Hepatocyte (in vitro differentiated cells): ENCODE results near the gene PCDHGA8. TPM values are rescaled to one million over a fixed set of nuclear protein-coding genes. Genes with fewer than 3 reads are reported as not detected.
"Not testable (repeated sequence)": the region's sequence is repeated elsewhere in the genome, so short reads cannot be mapped to it uniquely, and the experiment has no call there.

Experiments used
- DNase-seq: peaks from one replicate; pipeline ENCODE4 v3.0.0-alpha.2; 2016; ENCODE audit warnings: low spot score
- H2AFZ ChIP-seq: fragments of 200-600 bp; sonication (generic); 2 replicates; pipeline ENCODE4 v1.6.0; 2016; ENCODE audit warnings: antibody characterized with exemption, mild to moderate bottlenecking
- H3K27ac ChIP-seq: fragments of 200-600 bp; sonication (generic); 2 replicates; pipeline ENCODE4 v1.5.1; 2016; ENCODE audit warnings: mild to moderate bottlenecking
- H3K27me3 ChIP-seq: fragments of 200-600 bp; sonication (generic); 2 replicates; pipeline ENCODE4 v1.6.1; 2016
- H3K36me3 ChIP-seq: fragments of 200-600 bp; sonication (generic); replicated peaks from 2 replicates; pipeline ENCODE4 v1.5.1; 2016; ENCODE audit warnings: low read depth; ENCODE audit not compliant: insufficient read depth
- H3K4me1 ChIP-seq: fragments of 200-600 bp; sonication (generic); 2 replicates; pipeline ENCODE4 v1.5.1; 2016; ENCODE audit warnings: mild to moderate bottlenecking, moderate library complexity; ENCODE audit not compliant: insufficient read depth
- H3K4me2 ChIP-seq: fragments of 200-600 bp; sonication (generic); 2 replicates; pipeline ENCODE4 v1.6.0; 2016
- H3K4me3 ChIP-seq: fragments of 200-600 bp; sonication (generic); 2 replicates; pipeline ENCODE4 v1.5.1; 2016; ENCODE audit warnings: mild to moderate bottlenecking
- H3K79me2 ChIP-seq: fragments of 200-600 bp; sonication (generic); 2 replicates; pipeline ENCODE4 v1.6.0; 2017; ENCODE audit warnings: mild to moderate bottlenecking
- H3K9me2 ChIP-seq: fragments of 200-600 bp; sonication (generic); replicated peaks from 2 replicates; pipeline ENCODE4 v1.6.0; 2017; ENCODE audit warnings: mild to moderate bottlenecking; ENCODE audit not compliant: insufficient read depth
- H3K9me3 ChIP-seq: fragments of 200-600 bp; sonication (generic); 2 replicates; pipeline ENCODE4 v1.5.1; 2016; ENCODE audit warnings: low read depth, mild to moderate bottlenecking
- H4K20me1 ChIP-seq: fragments of 200-600 bp; sonication (generic); 2 replicates; pipeline ENCODE4 v1.6.0; 2016; ENCODE audit warnings: mild to moderate bottlenecking; ENCODE audit not compliant: insufficient read depth, poor library complexity, severe bottlenecking
- EZH2 ChIP-seq: fragments of 200-600 bp; sonication (generic); IDR thresholded peaks from 2 replicates; pipeline ENCODE4 v1.6.1; 2016; ENCODE audit warnings: antibody characterized with exemption, mild to moderate bottlenecking, borderline replicate concordance
- EZH2phosphoT487 ChIP-seq: fragments of 200-600 bp; sonication (generic); IDR thresholded peaks from one replicate; pipeline ENCODE4 v1.6.1; 2018; ENCODE audit warnings: antibody characterized with exemption, mild to moderate bottlenecking, low read depth, moderate library complexity; ENCODE audit not compliant: unreplicated experiment, severe bottlenecking
- WGBS: methylation state at CpG from one replicate; pipeline ENCODE4 v1.1.6; 2016; ENCODE audit warnings: low lambda C conversion rate; ENCODE audit errors: missing lambda C conversion rate; 5-methylcytosine and 5-hydroxymethylcytosine counted together
- polyA plus RNA-seq: library from polyadenylated mRNA; unstranded; fragments of >200 nt; fragmentation: Nextera tagmentation; extraction: Ambion mirVana; gene quantifications from 2 replicates; pipeline ENCODE4 v1.2.1, GENCODE V29; 2016
- total RNA-seq: library from RNA; depleted of rRNA; stranded (reverse); fragments of >200 nt; gene quantifications from 2 replicates; pipeline ENCODE4 v1.2.3, GENCODE V29; 2014
- TF ChIP-seq, protein P1 (sequence below): fragments of 200-600 bp; sonication (generic); IDR thresholded peaks from 2 replicates; pipeline ENCODE4 v1.5.1; 2016; ENCODE audit warnings: antibody characterized with exemption, mild to moderate bottlenecking; ENCODE audit not compliant: poor library complexity

PCDHGA8 gene
- total and polyA plus RNA-seq, 2 experiments from 2014 or later, result 0.53 to 1.00 TPM

GRCh38 chr5:141411575-141411974 is 19.1 kb downstream of the PCDHGA8 start:
- H4K20me1 ChIP-seq, result no peaks in the 10 kb centered on the region
- no peak overlapping the region for H3K4me3 ChIP-seq
- peaks cover 43% of the 10 kb centered on the region for H3K9me3 ChIP-seq
- 97% methylated on average over 3 of the region's 3 CpGs for WGBS
- H2AFZ ChIP-seq, result no peak overlapping the region
- peak overlapping the region; percentile 41 for H3K4me2 ChIP-seq
- no peak overlapping the region for H3K27ac ChIP-seq
- peaks cover 25% of the 10 kb centered on the region for H3K79me2 ChIP-seq
- H3K27me3 ChIP-seq, result no peaks in the 10 kb centered on the region
- DNase-seq, result no peak
- no peaks in the 10 kb centered on the region for H3K9me2 ChIP-seq
- TF ChIP-seq EZH2 (no peak), EZH2phosphoT487 (no peak)
- TF ChIP-seq, protein P1, sequence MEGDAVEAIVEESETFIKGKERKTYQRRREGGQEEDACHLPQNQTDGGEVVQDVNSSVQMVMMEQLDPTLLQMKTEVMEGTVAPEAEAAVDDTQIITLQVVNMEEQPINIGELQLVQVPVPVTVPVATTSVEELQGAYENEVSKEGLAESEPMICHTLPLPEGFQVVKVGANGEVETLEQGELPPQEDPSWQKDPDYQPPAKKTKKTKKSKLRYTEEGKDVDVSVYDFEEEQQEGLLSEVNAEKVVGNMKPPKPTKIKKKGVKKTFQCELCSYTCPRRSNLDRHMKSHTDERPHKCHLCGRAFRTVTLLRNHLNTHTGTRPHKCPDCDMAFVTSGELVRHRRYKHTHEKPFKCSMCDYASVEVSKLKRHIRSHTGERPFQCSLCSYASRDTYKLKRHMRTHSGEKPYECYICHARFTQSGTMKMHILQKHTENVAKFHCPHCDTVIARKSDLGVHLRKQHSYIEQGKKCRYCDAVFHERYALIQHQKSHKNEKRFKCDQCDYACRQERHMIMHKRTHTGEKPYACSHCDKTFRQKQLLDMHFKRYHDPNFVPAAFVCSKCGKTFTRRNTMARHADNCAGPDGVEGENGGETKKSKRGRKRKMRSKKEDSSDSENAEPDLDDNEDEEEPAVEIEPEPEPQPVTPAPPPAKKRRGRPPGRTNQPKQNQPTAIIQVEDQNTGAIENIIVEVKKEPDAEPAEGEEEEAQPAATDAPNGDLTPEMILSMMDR, result no peak
- H3K4me1 ChIP-seq, result no peaks in the 10 kb centered on the region
- peaks cover 7% of the 10 kb centered on the region for H3K36me3 ChIP-seq

DNA sequence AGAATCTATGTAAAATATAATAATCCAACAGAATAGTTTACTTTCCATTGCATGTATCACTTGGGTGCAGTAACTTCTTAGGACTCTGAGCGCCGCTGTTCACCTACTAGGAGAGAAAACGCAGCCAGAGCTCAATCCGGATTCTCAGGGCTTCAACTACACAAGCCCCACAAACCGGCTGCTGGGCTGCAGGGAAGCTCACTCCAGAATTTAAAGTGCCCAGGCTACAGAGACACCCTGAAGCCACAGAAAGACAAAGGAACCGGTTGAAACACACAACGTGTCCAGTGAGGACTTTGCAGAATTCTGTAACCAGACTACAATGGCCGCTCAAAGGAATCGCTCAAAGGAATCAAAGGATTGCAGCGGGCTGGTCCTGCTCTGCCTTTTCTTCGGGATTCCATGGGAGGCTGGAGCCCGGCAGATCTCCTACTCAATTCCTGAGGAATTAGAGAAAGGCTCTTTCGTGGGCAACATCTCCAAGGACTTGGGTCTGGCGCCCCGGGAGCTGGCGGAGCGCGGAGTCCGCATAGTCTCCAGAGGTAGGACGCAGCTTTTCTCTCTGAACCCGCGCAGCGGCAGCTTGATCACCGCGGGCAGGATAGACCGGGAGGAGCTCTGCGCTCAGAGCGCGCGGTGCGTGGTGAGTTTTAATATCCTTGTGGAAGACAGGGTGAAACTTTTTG is 20.6 kb downstream of the PCDHGA8 start, which contains the start of gene PCDHGA10:
Gene PCDHGA10 (plus strand): TSS at position 134 of the 686 bp plus-strand sequence. CDS start 189 bp downstream, at position 323.
- Histone ChIP-seq H3K27ac (peak within 1 kb of the TSS; percentile 54), H3K4me3 (peak within 1 kb of the TSS; percentile 44), H3K9me3 (peaks cover 44% of the 10 kb centered on the region), H3K79me2 (peaks cover 25% of the 10 kb centered on the region), H3K4me2 (peak within 1 kb of the TSS; percentile 73), H2AFZ (peak within 1 kb of the TSS; percentile 53), H3K36me3 (peaks cover 4% of the 10 kb centered on the region), H3K27me3 (no peaks in the 10 kb centered on the region), H4K20me1 (no peaks in the 10 kb centered on the region), H3K9me2 (no peaks in the 10 kb centered on the region), H3K4me1 (no peaks in the 10 kb centered on the region)
- no peak for TF ChIP-seq EZH2
- TF ChIP-seq, protein P1, result peak; percentile 49
- peak; percentile 74 for DNase-seq
- 49% methylated on average over 31 of the region's 31 CpGs for WGBS

- H3K4me3 ChIP-seq, result peak overlapping the region; percentile 4
- peak overlapping the region; percentile 73 for H3K4me2 ChIP-seq
- no peak overlapping the region for H3K27ac ChIP-seq
- no peak for DNase-seq
- H3K4me1 ChIP-seq, result no peaks in the 10 kb centered on the region
- H3K9me2 ChIP-seq, result no peaks in the 10 kb centered on the region
- H3K27me3 ChIP-seq, result no peaks in the 10 kb centered on the region
- peaks cover 4% of the 10 kb centered on the region for H3K36me3 ChIP-seq
- 74% methylated on average over 25 of the region's 25 CpGs for WGBS
- TF ChIP-seq EZH2, result no peak
- TF ChIP-seq, protein P1, result no peak
- no peak for TF ChIP-seq EZH2phosphoT487
- H3K79me2 ChIP-seq, result peaks cover 24% of the 10 kb centered on the region
- peak overlapping the region; percentile 53 for H2AFZ ChIP-seq
- no peaks in the 10 kb centered on the region for H4K20me1 ChIP-seq
- H3K9me3 ChIP-seq, result peaks cover 49% of the 10 kb centered on the region
These were observed 21.2 kb downstream of the PCDHGA8 start for GRCh38 chr5:141413540-141414069.

- H4K20me1 ChIP-seq, H2AFZ ChIP-seq, H3K4me2 ChIP-seq, H3K27me3 ChIP-seq, DNase-seq, H3K27ac ChIP-seq, H3K4me1 ChIP-seq, H3K36me3 ChIP-seq, H3K4me3 ChIP-seq, H3K9me2 ChIP-seq: not testable (repeated sequence)
- H3K9me3 ChIP-seq, result peaks cover 49% of the 10 kb centered on the region
- H3K79me2 ChIP-seq, result peaks cover 16% of the 10 kb centered on the region
- 99% methylated on average over 43 of the region's 46 CpGs for WGBS
These were observed 22.3 kb downstream of the PCDHGA8 start for GRCh38 chr5:141414548-141415274.

DNA sequence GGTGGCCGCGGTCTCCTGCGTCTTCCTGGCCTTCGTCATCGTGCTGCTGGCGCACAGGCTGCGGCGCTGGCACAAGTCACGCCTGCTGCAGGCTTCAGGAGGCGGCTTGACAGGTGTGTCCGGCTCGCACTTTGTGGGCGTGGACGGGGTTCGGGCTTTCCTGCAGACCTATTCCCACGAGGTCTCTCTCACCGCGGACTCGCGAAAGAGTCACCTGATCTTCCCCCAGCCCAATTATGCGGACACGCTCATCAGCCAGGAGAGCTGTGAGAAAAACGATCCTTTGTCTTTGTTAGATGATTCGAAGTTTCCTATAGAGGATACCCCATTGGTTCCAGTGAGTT is 22.8 kb downstream of the PCDHGA8 start:
- not testable (repeated sequence) for H4K20me1 ChIP-seq, H3K4me2 ChIP-seq, H2AFZ ChIP-seq, H3K27me3 ChIP-seq, H3K9me2 ChIP-seq, DNase-seq, H3K27ac ChIP-seq, H3K4me1 ChIP-seq, H3K4me3 ChIP-seq, H3K36me3 ChIP-seq
- Histone ChIP-seq H3K9me3 (peaks cover 52% of the 10 kb centered on the region), H3K79me2 (peaks cover 17% of the 10 kb centered on the region)
- WGBS, result over 99% methylated on average over 22 of the region's 24 CpGs
